Adrenal gland (tissue), 5 donors: ENCODE measurements around the gene COL6A3.

ENCODE experiments used
- POLR2A ChIP-seq, 2 donors: fragments of 450-650 bp; IDR thresholded peaks; one replicate each; pipeline ENCODE4 v1.6.1; 2017; ENCODE audit warnings: antibody characterized with exemption in 2 of 2, mild to moderate bottlenecking in 2 of 2, moderate library complexity in 1 of 2
- TF ChIP-seq, protein P1 (sequence below), 6 experiments: fragments of 450-650 bp in 4 of 6; fragments of 200-600 bp in 2 of 6; sonication (generic) in 1 of 6; IDR thresholded peaks; 1 replicate in 5 of 6; 2 replicates in 1 of 6; pipeline versions ENCODE4 v1.5.1 to v1.8.0; 2016 to 2021; ENCODE audit warnings: antibody characterized with exemption in 6 of 6, mild to moderate bottlenecking in 2 of 6, moderate library complexity in 1 of 6
- donor health status: DM: no; HTN: no; CAD: no.

DNA sequence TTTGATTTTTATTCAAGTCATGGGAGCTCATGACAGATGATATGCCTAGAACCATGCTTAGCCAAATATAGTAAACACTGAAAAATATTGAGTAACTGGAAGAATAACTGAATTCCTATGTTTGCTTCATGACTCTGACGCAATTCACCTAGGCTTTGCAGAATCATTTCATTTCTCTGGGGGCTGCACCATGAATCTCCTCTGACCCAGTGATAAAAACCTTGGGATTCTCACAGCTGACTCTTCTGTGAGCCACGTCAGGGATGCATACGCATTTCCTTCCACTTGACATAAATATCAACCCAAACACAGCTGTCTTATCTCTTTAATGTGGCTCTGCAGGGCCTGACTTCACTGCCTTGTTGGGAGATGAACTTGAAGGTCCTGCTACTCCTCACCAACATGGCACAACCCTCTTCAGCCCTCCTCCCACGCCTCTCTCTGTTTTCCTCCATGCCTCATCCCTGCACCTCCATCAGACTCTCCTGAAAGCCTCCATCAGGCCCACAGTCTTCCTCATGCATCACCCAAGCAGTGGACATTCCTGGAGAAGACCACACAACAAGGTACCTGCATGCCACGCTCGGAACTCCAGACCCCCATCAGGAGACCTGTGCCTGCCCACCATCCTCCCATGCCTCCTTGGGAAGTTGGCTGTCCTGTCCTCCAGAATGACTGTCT, 29.8 kb downstream of the COL6A3 start:
- TF ChIP-seq, protein P1, sequence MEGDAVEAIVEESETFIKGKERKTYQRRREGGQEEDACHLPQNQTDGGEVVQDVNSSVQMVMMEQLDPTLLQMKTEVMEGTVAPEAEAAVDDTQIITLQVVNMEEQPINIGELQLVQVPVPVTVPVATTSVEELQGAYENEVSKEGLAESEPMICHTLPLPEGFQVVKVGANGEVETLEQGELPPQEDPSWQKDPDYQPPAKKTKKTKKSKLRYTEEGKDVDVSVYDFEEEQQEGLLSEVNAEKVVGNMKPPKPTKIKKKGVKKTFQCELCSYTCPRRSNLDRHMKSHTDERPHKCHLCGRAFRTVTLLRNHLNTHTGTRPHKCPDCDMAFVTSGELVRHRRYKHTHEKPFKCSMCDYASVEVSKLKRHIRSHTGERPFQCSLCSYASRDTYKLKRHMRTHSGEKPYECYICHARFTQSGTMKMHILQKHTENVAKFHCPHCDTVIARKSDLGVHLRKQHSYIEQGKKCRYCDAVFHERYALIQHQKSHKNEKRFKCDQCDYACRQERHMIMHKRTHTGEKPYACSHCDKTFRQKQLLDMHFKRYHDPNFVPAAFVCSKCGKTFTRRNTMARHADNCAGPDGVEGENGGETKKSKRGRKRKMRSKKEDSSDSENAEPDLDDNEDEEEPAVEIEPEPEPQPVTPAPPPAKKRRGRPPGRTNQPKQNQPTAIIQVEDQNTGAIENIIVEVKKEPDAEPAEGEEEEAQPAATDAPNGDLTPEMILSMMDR (IDR thresholded peaks at IDR 0.05): no peak
- TF ChIP-seq POLR2A (IDR thresholded peaks at IDR 0.05): no peak
